H1 (cell line): Measurements from ENCODE around the gene GJC3. TPM values are rescaled to one million over a fixed set of nuclear protein-coding genes. Genes with fewer than 3 reads are reported as not detected.

ENCODE experiments used
- CTCF ChIA-PET: fragments of 300-600 bp; sonication (Branson Sonifier 250); formaldehyde crosslinking; loops from one replicate; lab custom pipeline; 2021; ENCODE audit not compliant: partially characterized antibody; lab: Charles Lee
- POLR2A ChIA-PET: fragments of 300-600 bp; sonication (Branson Sonifier 250); formaldehyde crosslinking; loops from one replicate; lab custom pipeline; 2021; ENCODE audit warnings: inconsistent platforms; ENCODE audit not compliant: partially characterized antibody; lab: Charles Lee
- DNase-seq, 2 experiments: peaks; one replicate each; pipeline versions ENCODE4 v3.0.0 to v3.0.0-alpha.2; 2010 to 2022; ENCODE audit warnings: low spot score in 2 of 2, low read depth in 1 of 2, mixed read lengths in 1 of 2
- FAIRE-seq: peaks from 2 replicates; lab custom pipeline; 2011; peaks lifted over from hg19 to GRCh38; lab: Jason Lieb, UNC
- H2AFZ ChIP-seq: 2 replicates; pipeline ENCODE4 v1.8.1; 2012; ENCODE audit warnings: low read length, inconsistent platforms
- H2AK5ac ChIP-seq: 2 replicates; pipeline ENCODE4 v1.6.1; 2013; ENCODE audit warnings: low read depth, low read length
- H2BK120ac ChIP-seq: replicated peaks from 2 replicates; pipeline ENCODE3; 2013; ENCODE audit warnings: low read depth, low read length, inconsistent platforms
- H2BK12ac ChIP-seq: 2 replicates; pipeline ENCODE4 v1.6.1; 2013; ENCODE audit warnings: low read depth, low read length
- H2BK15ac ChIP-seq: 2 replicates; pipeline ENCODE4 v1.6.1; 2013; ENCODE audit warnings: low read length
- H2BK20ac ChIP-seq: 2 replicates; pipeline ENCODE4 v1.6.1; 2013; ENCODE audit warnings: low read length
- H2BK5ac ChIP-seq: 2 replicates; pipeline ENCODE4 v1.6.1; 2013; ENCODE audit warnings: low read depth, low read length
- H3K14ac ChIP-seq: 2 replicates; pipeline ENCODE4 v1.6.1; 2013; ENCODE audit warnings: inconsistent platforms; ENCODE audit not compliant: insufficient read length
- H3K18ac ChIP-seq: 2 replicates; pipeline ENCODE4 v1.6.1; 2013; ENCODE audit warnings: low read length; ENCODE audit errors: extremely low read depth
- H3K23ac ChIP-seq: 2 replicates; pipeline ENCODE4 v1.6.1; 2013; ENCODE audit warnings: inconsistent platforms; ENCODE audit not compliant: insufficient read length
- H3K23me2 ChIP-seq: 2 replicates; pipeline ENCODE4 v1.6.1; 2013; ENCODE audit warnings: low read depth, low read length
- H3K27ac ChIP-seq: 2 replicates; pipeline ENCODE4 v1.6.1; 2011; ENCODE audit warnings: low read depth, low read length, inconsistent platforms
- H3K27me3 ChIP-seq, 4 experiments: replicated peaks in 1 of 4; 1 replicate in 1 of 4; 2 replicates in 3 of 4; pipeline versions ENCODE4 v1.6.1 to v1.8.1; 2011 to 2013; ENCODE audit warnings: low read length in 3 of 4, mild to moderate bottlenecking in 3 of 4, inconsistent platforms in 2 of 4, mixed read lengths in 2 of 4, moderate library complexity in 1 of 4; ENCODE audit not compliant: control insufficient read depth in 3 of 4, insufficient read depth in 3 of 4; ENCODE audit errors: extremely low read depth in 1 of 4
- H3K36me3 ChIP-seq, 4 experiments: 2 replicates each; pipeline versions ENCODE4 v1.6.1 to v1.8.1; 2011 to 2013; ENCODE audit warnings: mild to moderate bottlenecking in 4 of 4, low read length in 3 of 4, moderate library complexity in 2 of 4, control low read depth in 1 of 4, inconsistent platforms in 1 of 4; ENCODE audit not compliant: insufficient read depth in 4 of 4, control insufficient read depth in 2 of 4
- H3K4ac ChIP-seq: replicated peaks from 2 replicates; pipeline ENCODE3; 2013; ENCODE audit warnings: low read length, low read depth, mixed read lengths, inconsistent platforms; ENCODE audit not compliant: insufficient read length
- H3K4me1 ChIP-seq, 4 experiments: replicated peaks in 1 of 4; 1 replicate in 1 of 4; 2 replicates in 3 of 4; pipeline versions ENCODE4 v1.6.1 to v1.8.1; 2011 to 2013; ENCODE audit warnings: low read length in 3 of 4, inconsistent platforms in 2 of 4, mixed read lengths in 1 of 4; ENCODE audit not compliant: insufficient read depth in 4 of 4, control insufficient read depth in 3 of 4
- H3K4me2 ChIP-seq, 2 experiments: 2 replicates each; pipeline versions ENCODE4 v1.6.1 to v1.8.1; 2011 to 2013; ENCODE audit warnings: low read depth in 2 of 2, low read length in 2 of 2, control low read depth in 1 of 2, inconsistent platforms in 1 of 2, mild to moderate bottlenecking in 1 of 2; ENCODE audit not compliant: insufficient read depth in 1 of 2
- H3K4me3 ChIP-seq, 4 experiments: fragments of 200-600, 300-600 bp in 1 of 4; sonication (generic), shearing (Covaris generic), sonication (Bioruptor Twin) in 1 of 4; 2 replicates each; pipeline versions ENCODE4 v1.5.1 to v1.8.1; 2011 to 2016; ENCODE audit warnings: low read length in 4 of 4, low read depth in 3 of 4, control low read depth in 2 of 4, inconsistent platforms in 2 of 4, mild to moderate bottlenecking in 2 of 4, mixed read lengths in 1 of 4, moderate library complexity in 1 of 4; ENCODE audit not compliant: insufficient read depth in 2 of 4; ENCODE audit errors: extremely low read depth in 1 of 4
- H3K56ac ChIP-seq: replicated peaks from 2 replicates; pipeline ENCODE3; 2013; ENCODE audit warnings: low read depth, mild to moderate bottlenecking, mixed read lengths, low read length, inconsistent platforms; ENCODE audit not compliant: insufficient read length
- H3K79me1 ChIP-seq: 2 replicates; pipeline ENCODE4 v1.6.1; 2013; ENCODE audit warnings: low read depth, low read length, control low read depth
- H3K79me2 ChIP-seq, 2 experiments: 2 replicates each; pipeline versions ENCODE4 v1.6.1 to v1.8.1; 2012 to 2013; ENCODE audit warnings: low read length in 2 of 2, mild to moderate bottlenecking in 2 of 2, inconsistent platforms in 1 of 2; ENCODE audit not compliant: insufficient read depth in 2 of 2, control insufficient read depth in 1 of 2
- H3K9ac ChIP-seq, 4 experiments: replicated peaks in 1 of 4; 1 replicate in 1 of 4; 2 replicates in 3 of 4; pipeline versions ENCODE4 v1.6.1 to v1.8.1; 2011 to 2013; ENCODE audit warnings: low read depth in 3 of 4, low read length in 3 of 4, control low read depth in 2 of 4, mild to moderate bottlenecking in 2 of 4, moderate library complexity in 2 of 4, inconsistent platforms in 1 of 4; ENCODE audit errors: extremely low read depth in 1 of 4
- H3K9me3 ChIP-seq, 2 experiments: 2 replicates each; pipeline versions ENCODE4 v1.6.1 to v1.8.1; 2012 to 2013; ENCODE audit warnings: mild to moderate bottlenecking in 2 of 2, moderate library complexity in 2 of 2, control low read depth in 1 of 2, inconsistent platforms in 1 of 2, low read depth in 1 of 2, low read length in 1 of 2, mixed read lengths in 1 of 2; ENCODE audit not compliant: insufficient read depth in 2 of 2
- H4K20me1 ChIP-seq, 2 experiments: replicated peaks in 1 of 2; 2 replicates each; pipeline versions ENCODE3 to v1.8.1; 2011 to 2013; ENCODE audit warnings: inconsistent platforms in 2 of 2, low read length in 2 of 2, mild to moderate bottlenecking in 1 of 2; ENCODE audit not compliant: insufficient read depth in 2 of 2, control insufficient read depth in 1 of 2
- H4K5ac ChIP-seq: 2 replicates; pipeline ENCODE4 v1.6.1; 2013; ENCODE audit warnings: low read length, low read depth, mixed read lengths, inconsistent platforms; ENCODE audit not compliant: insufficient read length
- H4K8ac ChIP-seq: 2 replicates; pipeline ENCODE4 v1.8.0; 2013; ENCODE audit warnings: mild to moderate bottlenecking, moderate library complexity, low read length, inconsistent platforms; ENCODE audit not compliant: insufficient read depth; ENCODE audit errors: extremely low read depth
- H4K91ac ChIP-seq: replicated peaks from 2 replicates; pipeline ENCODE3; 2013; ENCODE audit warnings: low read length, mixed read lengths, inconsistent platforms; ENCODE audit not compliant: insufficient read length
- BCL11A ChIP-seq, 2 experiments: IDR thresholded peaks; one replicate each; pipeline ENCODE4 v1.6.1; 2011; ENCODE audit warnings: low read depth in 2 of 2, low read length in 2 of 2, mild to moderate bottlenecking in 2 of 2
- CEBPB ChIP-seq: IDR thresholded peaks from 2 replicates; pipeline ENCODE4 v1.6.1; 2012; ENCODE audit warnings: low read depth, low read length
- CREB1 ChIP-seq: IDR thresholded peaks from 2 replicates; pipeline ENCODE4 v1.6.1; 2012; ENCODE audit warnings: inconsistent platforms
- CTBP2 ChIP-seq: IDR thresholded peaks from 2 replicates; pipeline ENCODE4 v1.7.0; 2011; ENCODE audit warnings: borderline replicate concordance, mild to moderate bottlenecking, moderate library complexity, mixed read lengths, low read length; ENCODE audit not compliant: insufficient read depth, insufficient read length
- E2F6 ChIP-seq: IDR thresholded peaks from 2 replicates; pipeline ENCODE4 v1.6.1; 2012; ENCODE audit warnings: inconsistent platforms
- JUND ChIP-seq: IDR thresholded peaks from 2 replicates; pipeline ENCODE4 v1.6.1; 2011; ENCODE audit warnings: mild to moderate bottlenecking, improper control_type of control experiment, low read length
- PHF8 ChIP-seq: fragments of 200-600 bp; sonication (generic); conservative IDR thresholded peaks from 2 replicates; pipeline ENCODE4 v1.7.1; 2012; ENCODE audit warnings: low read depth, mild to moderate bottlenecking, inconsistent platforms, low read length, moderate library complexity
- POLR2A ChIP-seq, 2 experiments: IDR thresholded peaks; 1 replicate in 1 of 2; 2 replicates in 1 of 2; pipeline ENCODE4 v1.6.1; 2011; ENCODE audit warnings: low read depth in 2 of 2, low read length in 2 of 2, mild to moderate bottlenecking in 2 of 2; ENCODE audit errors: control extremely low read depth in 1 of 2
- POU5F1 ChIP-seq: IDR thresholded peaks from 2 replicates; pipeline ENCODE4 v1.6.1; 2011; ENCODE audit warnings: low read depth, mild to moderate bottlenecking, low read length, moderate library complexity
- RAD21 ChIP-seq, 2 experiments: IDR thresholded peaks in 1 of 2; conservative IDR thresholded peaks in 1 of 2; 2 replicates each; pipeline ENCODE4 v1.6.1; 2011; ENCODE audit warnings: low read depth in 2 of 2, low read length in 2 of 2, improper control_type of control experiment in 1 of 2, inconsistent platforms in 1 of 2, mild to moderate bottlenecking in 1 of 2, moderate library complexity in 1 of 2
- SIRT6 ChIP-seq: IDR thresholded peaks from one replicate; pipeline ENCODE4 v1.7.1; 2012; ENCODE audit warnings: low read length, inconsistent platforms
- TAF1 ChIP-seq: IDR thresholded peaks from 2 replicates; pipeline ENCODE4 v1.6.1; 2011; ENCODE audit warnings: mild to moderate bottlenecking, low read depth, low read length
- YY1 ChIP-seq: IDR thresholded peaks from 2 replicates; pipeline ENCODE4 v1.6.1; 2011; ENCODE audit warnings: low read depth, mild to moderate bottlenecking, low read length
- WGBS, 2 experiments: shearing (Covaris generic) in 1 of 2; methylation state at CpG; one replicate each; pipeline versions ENCODE4 v1.1.6 to v1.1.7; 2013 to 2015; ENCODE audit warnings: low lambda C conversion rate in 2 of 2, mixed read lengths in 2 of 2, inconsistent platforms in 1 of 2, low coverage in 1 of 2, missing lambda C conversion rate in 1 of 2; ENCODE audit not compliant: insufficient replicate concordance in 2 of 2, insufficient coverage in 1 of 2, insufficient read length in 1 of 2; ENCODE audit errors: extremely low coverage in 1 of 2, missing lambda C conversion rate in 1 of 2; 5-methylcytosine and 5-hydroxymethylcytosine counted together
- polyA plus RNA-seq, 7 experiments: library from polyadenylated mRNA; depleted of rRNA in 3 of 7; stranded (reverse) in 5 of 7; unstranded in 2 of 7; fragments of >200 nt in 5 of 7; fragments of 200-250 nt in 2 of 7; gene quantifications; 1 replicate in 5 of 7; 2 replicates in 1 of 7; 4 replicates in 1 of 7; pipeline versions ENCODE4 v1.2.1 to v1.2.3, GENCODE V29; 2011 to 2013; ENCODE audit warnings: missing spikeins in 2 of 7, mixed read lengths in 2 of 7
- total RNA-seq: library from RNA; stranded (reverse); fragmentation: NEBNext Ultra II Directional; extraction: Animal tissue kit (Norgen Biotek cat#: 25700); gene quantifications from 2 replicates; pipeline ENCODE4 v1.2.1, GENCODE V29; 2021
- TF ChIP-seq, protein P1 (sequence below): IDR thresholded peaks from 2 replicates; pipeline ENCODE4 v1.6.1; 2011; ENCODE audit warnings: low read depth, mild to moderate bottlenecking, low read length; ENCODE audit not compliant: insufficient read depth

Gene GJC3
- total and polyA plus RNA-seq, 2 of the 8 experiments (the other 6 are each of a cell fraction or from before 2014, with no cell fraction given), result 2.7 to 3.0 TPM

GRCh38 chr7:99971242-99971641 is 41.8 kb upstream of the GJC3 start:
- CTCF ChIA-PET, result interaction anchor here (1.2 kb wide), 1 partner anchor 19 kb away, joined by 4 read pairs; no protein-coding TSS in a partner anchor

More at GRCh38 chr7:99971242-99971641, 41.8 kb upstream of the GJC3 start:
- Histone ChIP-seq H3K56ac (no peak overlapping the region), H4K20me1 (no peaks in the 10 kb centered on the region), H3K4ac (no peak overlapping the region), H3K27me3 (no peaks in the 10 kb centered on the region), H3K9ac (no peak overlapping the region), H2BK12ac (no peak overlapping the region), H3K79me1 (no peaks in the 10 kb centered on the region), H2BK5ac (no peak overlapping the region), H3K4me3 (no peak overlapping the region), H3K23me2 (no peaks in the 10 kb centered on the region), H3K9me3 (no peaks in the 10 kb centered on the region), H2BK120ac (no peak overlapping the region), H3K23ac (no peak overlapping the region), H3K27ac (no peak overlapping the region)
- POLR2A ChIA-PET, result no interaction called here
- TF ChIP-seq POLR2A (IDR thresholded peaks at IDR 0.05; ENCODE audit: control extremely low read depth in 1 of 2, low read depth in 2 of 2, low read length in 2 of 2), result no peak
- TF ChIP-seq CEBPB, result no peak
- no peak for TF ChIP-seq PHF8
- TF ChIP-seq, protein P1, sequence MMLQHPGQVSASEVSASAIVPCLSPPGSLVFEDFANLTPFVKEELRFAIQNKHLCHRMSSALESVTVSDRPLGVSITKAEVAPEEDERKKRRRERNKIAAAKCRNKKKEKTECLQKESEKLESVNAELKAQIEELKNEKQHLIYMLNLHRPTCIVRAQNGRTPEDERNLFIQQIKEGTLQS, result no peak
- no peak for TF ChIP-seq RAD21 (IDR thresholded peaks at IDR 0.05 in 1 of 2, conservative IDR thresholded peaks at IDR 0.05 in 1 of 2; ENCODE audit: low read depth in 2 of 2, low read length in 2 of 2)
- no peak for TF ChIP-seq YY1
- TF ChIP-seq POU5F1, result no peak
- TF ChIP-seq SIRT6, result no peak
- no peak for TF ChIP-seq TAF1
- no peak for TF ChIP-seq BCL11A (IDR thresholded peaks at IDR 0.05; ENCODE audit: low read depth in 2 of 2, low read length in 2 of 2)
- no peak for TF ChIP-seq JUND
- no peak for TF ChIP-seq CREB1
- no peak for TF ChIP-seq CTBP2
- TF ChIP-seq E2F6, result no peak
- TF ChIP-seq, all 59 proteins: peak for 0
- Histone ChIP-seq H3K4me1 (peaks cover 0 to 2% (median 0%) of the 10 kb centered on the region in 4 experiments; a peak in 1 of 7 replicates), H3K18ac (no peak overlapping the region), H2AFZ (no peak overlapping the region), H2AK5ac (no peak overlapping the region), H3K4me2 (no peak overlapping the region), H3K14ac (no peak overlapping the region), H2BK20ac (no peak overlapping the region), H2BK15ac (no peak overlapping the region), H3K36me3 (no peaks in the 10 kb centered on the region), H4K91ac (no peak overlapping the region), H4K5ac (no peak overlapping the region), H4K8ac (no peak overlapping the region), H3K79me2 (no peaks in the 10 kb centered on the region)
- FAIRE-seq (no peak), DNase-seq (no peak)
- WGBS, 2 experiments, result 78% methylated on average over 4 of the region's 4 CpGs; no CpG with 5 or more reads in 1 of the 2 experiments
